GM06990 (cell line): ENCODE measurements around the gene ZBTB32.
"Not testable (repeated sequence)": the region's sequence is repeated elsewhere in the genome, so short reads cannot be mapped to it uniquely, and the experiment has no call there.

Source experiments
- DNase-seq: peaks from one replicate; pipeline ENCODE4 v3.0.0-alpha.2; 2011; ENCODE audit not compliant: insufficient read length; ENCODE audit errors: extremely low read depth
- H3K27me3 ChIP-seq: replicated peaks from 2 replicates; pipeline ENCODE4 v1.6.0; 2011; ENCODE audit warnings: low read length; ENCODE audit not compliant: control insufficient read depth, insufficient read depth
- H3K36me3 ChIP-seq: 2 replicates; pipeline ENCODE4 v1.5.1; 2011; ENCODE audit warnings: low read length; ENCODE audit not compliant: control insufficient read depth, insufficient read depth
- H3K4me3 ChIP-seq: replicated peaks from 2 replicates; pipeline ENCODE4 v1.5.1; 2011; ENCODE audit warnings: low read depth, mild to moderate bottlenecking, control low read depth, low read length
- TF ChIP-seq, protein P1 (sequence below): IDR thresholded peaks from 2 replicates; pipeline ENCODE4 v1.5.1; 2011; ENCODE audit warnings: low read length, control low read depth, mild to moderate bottlenecking, inconsistent platforms; ENCODE audit not compliant: insufficient read depth, poor library complexity, severe bottlenecking

ZBTB32 gene

GRCh38 chr19:35704218-35704617 is at the start of gene ZBTB32:
Gene ZBTB32, plus strand, starts transcription at chr19:35704558. Its CDS starts 10,069 bp downstream, at chr19:35714627.
- no peaks in the 10 kb centered on the region for H3K27me3 ChIP-seq
- TF ChIP-seq, protein P1, sequence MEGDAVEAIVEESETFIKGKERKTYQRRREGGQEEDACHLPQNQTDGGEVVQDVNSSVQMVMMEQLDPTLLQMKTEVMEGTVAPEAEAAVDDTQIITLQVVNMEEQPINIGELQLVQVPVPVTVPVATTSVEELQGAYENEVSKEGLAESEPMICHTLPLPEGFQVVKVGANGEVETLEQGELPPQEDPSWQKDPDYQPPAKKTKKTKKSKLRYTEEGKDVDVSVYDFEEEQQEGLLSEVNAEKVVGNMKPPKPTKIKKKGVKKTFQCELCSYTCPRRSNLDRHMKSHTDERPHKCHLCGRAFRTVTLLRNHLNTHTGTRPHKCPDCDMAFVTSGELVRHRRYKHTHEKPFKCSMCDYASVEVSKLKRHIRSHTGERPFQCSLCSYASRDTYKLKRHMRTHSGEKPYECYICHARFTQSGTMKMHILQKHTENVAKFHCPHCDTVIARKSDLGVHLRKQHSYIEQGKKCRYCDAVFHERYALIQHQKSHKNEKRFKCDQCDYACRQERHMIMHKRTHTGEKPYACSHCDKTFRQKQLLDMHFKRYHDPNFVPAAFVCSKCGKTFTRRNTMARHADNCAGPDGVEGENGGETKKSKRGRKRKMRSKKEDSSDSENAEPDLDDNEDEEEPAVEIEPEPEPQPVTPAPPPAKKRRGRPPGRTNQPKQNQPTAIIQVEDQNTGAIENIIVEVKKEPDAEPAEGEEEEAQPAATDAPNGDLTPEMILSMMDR = no peak
- no peaks in the 10 kb centered on the region for H3K36me3 ChIP-seq
- DNase-seq = no peak
- no peak within 1 kb of the TSS for H3K4me3 ChIP-seq

DNA sequence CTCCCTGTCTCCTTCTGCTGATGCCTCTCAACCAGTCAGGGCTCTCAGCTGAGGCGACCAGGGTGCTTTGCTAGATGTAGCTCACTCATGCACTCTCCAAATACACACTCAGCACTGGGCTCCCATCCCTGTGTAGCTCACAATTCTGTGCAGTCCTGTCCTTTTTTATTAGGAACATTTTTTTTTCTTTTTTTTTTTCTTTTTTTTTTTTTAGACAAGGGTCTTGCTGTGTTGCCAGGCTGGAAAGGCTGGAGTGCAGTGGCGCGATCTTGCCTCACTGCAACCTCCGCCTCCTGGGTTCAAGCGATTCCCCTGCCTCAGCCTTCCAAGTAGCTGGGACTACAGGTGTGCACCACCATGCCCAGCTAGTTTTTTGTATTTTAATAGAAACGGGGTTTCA is 49.5 kb upstream of the ZBTB32 start:
- peaks cover 21% of the 10 kb centered on the region for H3K36me3 ChIP-seq
- not testable (repeated sequence) for DNase-seq, H3K27me3 ChIP-seq, H3K4me3 ChIP-seq

- TF ChIP-seq, protein P1 = no peak
- no peaks in the 10 kb centered on the region for H3K27me3 ChIP-seq
- no peak overlapping the region for H3K4me3 ChIP-seq
- DNase-seq = no peak
- H3K36me3 ChIP-seq = peaks cover 21% of the 10 kb centered on the region
Observed at GRCh38 chr19:35655600-35655999, 48.8 kb upstream of the ZBTB32 start.

- peaks cover 18% of the 10 kb centered on the region for H3K36me3 ChIP-seq
- TF ChIP-seq, protein P1 = no peak
- no peaks in the 10 kb centered on the region for H3K27me3 ChIP-seq
- H3K4me3 ChIP-seq = no peak overlapping the region
- no peak for DNase-seq
Observed at GRCh38 chr19:35656700-35657099, 47.7 kb upstream of the ZBTB32 start.

DNA sequence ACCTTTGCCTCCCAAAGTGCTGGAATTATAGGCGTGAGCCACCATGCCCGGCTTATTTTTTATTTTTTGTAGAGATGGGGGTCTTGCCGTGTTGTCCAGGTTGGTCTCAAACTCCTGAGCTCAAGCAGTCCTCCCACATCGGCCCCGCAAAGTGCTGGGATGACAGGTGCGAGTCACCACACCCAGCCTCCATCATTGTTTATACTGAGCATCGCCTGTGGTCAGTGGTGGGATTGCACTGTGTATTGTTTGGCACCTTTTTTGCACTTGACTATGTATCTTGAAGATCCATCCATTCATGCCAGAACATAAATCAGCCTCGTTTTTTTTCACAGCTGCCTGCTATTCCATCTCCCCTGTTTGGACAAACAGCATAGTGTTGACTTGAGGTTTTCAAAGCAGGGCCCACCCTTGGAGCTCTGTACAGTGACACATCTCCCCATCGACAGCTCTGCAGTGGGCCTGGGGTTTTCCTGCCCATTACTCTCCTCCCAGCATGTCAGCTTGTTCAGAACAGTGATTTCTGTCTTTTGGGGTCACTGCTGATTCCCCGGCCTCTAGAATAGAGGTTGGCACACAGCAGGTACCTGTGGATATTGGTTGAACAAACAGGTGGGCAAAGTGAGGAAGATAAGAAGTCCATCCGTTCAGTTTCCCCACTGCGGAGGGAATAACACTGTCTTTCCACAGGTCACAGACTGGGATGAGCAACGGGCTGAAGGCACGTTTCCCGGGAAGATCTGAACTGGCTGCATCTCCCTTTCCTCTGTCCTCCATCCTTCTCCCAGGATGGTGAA is 46.3 kb upstream of the ZBTB32 start:
- DNase-seq = no peak
- TF ChIP-seq, protein P1 = peak; percentile 16
- H3K36me3 ChIP-seq = peaks cover 17% of the 10 kb centered on the region
- H3K4me3 ChIP-seq = no peak overlapping the region
- H3K27me3 ChIP-seq = no peaks in the 10 kb centered on the region

- no peak for DNase-seq
- peaks cover 9% of the 10 kb centered on the region for H3K36me3 ChIP-seq
- TF ChIP-seq, protein P1 = no peak
- H3K27me3 ChIP-seq = no peaks in the 10 kb centered on the region
- no peak overlapping the region for H3K4me3 ChIP-seq
Observed at GRCh38 chr19:35661995-35662340, 42.4 kb upstream of the ZBTB32 start.
